Inferior parietal cortex (tissue), 1 donor: Measurements from ENCODE around the gene TCF7.
"Not testable (repeated sequence)": the region's sequence is repeated elsewhere in the genome, so short reads cannot be mapped to it uniquely, and the experiment has no call there.

Source experiments
- DNase-seq: peaks from one replicate; pipeline ENCODE4 v3.0.0-alpha.2; 2016; ENCODE audit errors: extremely low spot score

The TCF7 gene

DNA sequence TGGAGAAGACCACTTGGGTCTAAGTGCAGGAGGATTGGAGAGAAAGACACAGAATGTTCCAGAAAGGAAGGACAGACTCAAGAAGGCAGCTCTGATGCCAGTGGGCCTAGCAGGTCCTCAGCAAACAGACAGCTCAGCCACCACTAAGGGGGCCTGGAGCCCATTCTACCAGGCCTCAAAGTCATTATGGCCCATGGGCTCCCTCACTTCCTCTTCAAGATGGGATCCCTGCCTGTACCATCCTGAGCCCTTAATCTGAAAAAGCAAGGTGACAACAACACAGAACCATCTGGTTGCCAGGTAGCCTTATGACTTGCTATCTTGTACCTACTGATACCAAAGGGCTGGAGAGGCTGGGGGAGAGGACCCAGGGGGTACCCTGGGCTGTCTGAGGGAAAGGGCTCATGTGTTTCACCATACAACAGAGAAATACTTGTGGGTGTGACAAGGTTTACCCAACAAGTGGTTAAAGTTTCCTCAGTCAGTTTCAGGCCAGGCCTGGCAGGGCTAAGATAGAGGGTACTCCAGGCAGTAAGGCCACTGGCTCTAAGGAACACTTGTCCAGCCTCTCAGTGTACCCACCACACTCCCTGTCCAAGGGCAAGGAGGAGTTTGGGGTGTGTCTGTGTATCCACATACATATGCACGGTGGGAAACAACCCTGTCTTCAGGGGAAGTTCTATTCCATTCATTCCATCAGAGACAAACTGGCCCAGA lies 30.7 kb downstream of the TCF7 start:
- no peak for DNase-seq

GRCh38 chr5:134145779-134146581 lies 31.5 kb downstream of the TCF7 start:
- DNase-seq, result peak; percentile 92

GRCh38 chr5:134146651-134147518 lies 32.4 kb downstream of the TCF7 start:
- no peak for DNase-seq

GRCh38 chr5:134148316-134148715 lies 33.8 kb downstream of the TCF7 start:
- DNase-seq, result no peak

DNA sequence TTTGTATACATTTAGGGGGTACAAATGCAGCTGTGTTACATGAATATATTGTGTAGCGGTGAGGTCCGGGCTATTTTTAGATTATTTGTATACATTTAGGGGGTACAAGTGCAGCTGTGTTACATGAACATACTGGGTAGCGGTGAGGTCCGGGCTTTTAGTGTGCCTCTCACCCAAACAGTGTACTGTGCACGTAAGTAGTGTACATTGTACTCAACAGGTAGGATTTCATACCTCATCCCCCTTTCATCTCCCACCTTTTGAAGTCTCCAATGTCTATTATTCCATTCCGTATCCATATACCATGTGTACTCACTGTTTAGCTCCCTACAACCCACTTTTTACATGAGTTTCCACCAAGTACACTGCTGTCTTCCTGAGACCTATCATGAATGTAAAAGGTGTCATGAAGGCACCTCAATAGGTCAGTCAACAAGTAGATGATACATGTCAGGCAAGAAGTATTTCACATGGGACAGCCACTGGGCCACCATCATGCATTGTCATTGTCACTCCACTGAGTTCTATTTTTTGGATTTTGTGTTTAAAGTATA lies 34.6 kb downstream of the TCF7 start:
- DNase-seq, result no peak

- peak; percentile 51 for DNase-seq
These were observed 35.3 kb downstream of the TCF7 start for GRCh38 chr5:134149571-134150303.

GRCh38 chr5:134151723-134152122 lies 37.2 kb downstream of the TCF7 start:
- no peak for DNase-seq

- DNase-seq, result not testable (repeated sequence)
These were observed 37.8 kb downstream of the TCF7 start for GRCh38 chr5:134152173-134152832.

DNA sequence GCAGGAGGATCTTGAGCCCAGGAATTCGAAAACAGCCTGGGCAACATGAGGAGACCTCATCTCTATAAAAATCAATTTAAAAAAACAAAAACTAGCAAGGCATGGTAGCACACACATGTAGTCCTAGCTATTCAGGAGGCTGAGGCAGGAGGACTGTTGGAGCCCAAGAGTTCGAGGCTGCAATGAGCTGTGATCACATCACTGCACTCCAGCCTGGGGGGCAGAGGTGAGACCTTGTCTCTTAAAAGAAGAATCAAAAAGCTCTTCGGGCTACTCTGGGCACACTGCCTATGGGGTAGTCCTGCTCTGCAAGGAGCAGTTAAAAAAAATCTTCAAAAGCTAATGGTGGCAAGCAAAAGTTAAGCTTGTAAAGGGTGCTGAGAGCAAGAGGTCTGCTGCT lies 38.8 kb downstream of the TCF7 start:
- DNase-seq, result no peak

DNA sequence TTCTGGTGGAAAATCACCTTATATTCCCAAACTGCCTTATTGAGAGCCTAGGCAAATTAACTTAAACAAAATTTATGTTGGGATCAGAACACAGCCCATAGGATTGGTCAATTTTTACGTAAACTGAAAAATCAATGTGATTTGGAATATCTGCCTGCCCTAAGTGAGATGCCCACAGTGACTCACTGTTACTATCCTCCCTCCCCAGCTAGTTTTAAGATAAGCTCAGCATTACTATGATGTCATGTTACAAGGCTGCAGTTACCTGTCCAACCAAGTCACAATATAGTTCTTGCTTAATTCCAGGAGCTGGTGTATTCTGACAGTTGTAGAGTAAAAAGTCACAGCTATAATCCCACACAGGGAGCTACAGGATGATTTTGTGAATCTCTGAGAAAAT lies 39.2 kb downstream of the TCF7 start:
- no peak for DNase-seq

- no peak for DNase-seq
These were observed 47.3 kb downstream of the TCF7 start for GRCh38 chr5:134161513-134162395.

DNA sequence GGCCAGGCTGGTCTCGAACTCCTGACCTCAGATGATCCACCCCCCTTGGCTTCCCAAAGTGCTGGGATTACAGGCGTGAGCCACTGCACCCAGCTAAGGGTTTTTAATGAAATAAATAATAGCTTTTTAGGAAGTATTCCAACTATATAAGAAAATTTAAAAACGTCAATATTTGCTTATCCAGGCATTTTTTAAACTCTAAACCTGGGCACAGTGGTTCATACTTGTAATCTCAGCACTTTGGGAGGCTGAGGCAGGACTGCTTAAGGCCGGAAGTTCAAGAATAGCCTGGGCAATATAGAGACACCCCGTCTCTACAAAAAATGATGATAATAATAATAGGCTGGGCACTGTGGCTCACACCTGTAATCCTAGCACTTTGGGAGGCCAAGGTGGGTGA lies 48.1 kb downstream of the TCF7 start:
- DNase-seq, result no peak

GRCh38 chr5:134171972-134172371 lies 57.5 kb downstream of the TCF7 start:
- DNase-seq, result no peak

GRCh38 chr5:134174841-134175839 lies 60.7 kb downstream of the TCF7 start:
- no peak for DNase-seq

GRCh38 chr5:134175921-134176510 lies 61.5 kb downstream of the TCF7 start:
- DNase-seq, result no peak

- DNase-seq, result peak; percentile 84
These were observed 62.3 kb downstream of the TCF7 start, which contains the start of gene SKP1 for GRCh38 chr5:134176511-134177368. SKP1 (minus strand) TSS chr5:134176950; CDS start chr5:134174022, 2,928 bp downstream.
